Cardiac muscle cell (in vitro differentiated cells and primary cell): Measurements from ENCODE around the gene FDX1. TPM values are rescaled to one million over a fixed set of nuclear protein-coding genes. Genes with fewer than 3 reads are reported as not detected.

Source experiments
- DNase-seq, 2 donors: peaks; one replicate each; pipeline versions ENCODE4 v3.0.0 to v3.0.0-alpha.2; 2010 to 2017; ENCODE audit warnings: low read depth in 1 of 2, low spot score in 1 of 2
- H3K27ac ChIP-seq: fragments of 200-600 bp; sonication (generic); 2 replicates; pipeline ENCODE4 v1.5.1; 2016
- H3K27me3 ChIP-seq: fragments of 200-600 bp; sonication (generic); 2 replicates; pipeline ENCODE4 v1.6.0; 2016; ENCODE audit warnings: control low read depth
- H3K36me3 ChIP-seq: fragments of 200-600 bp; sonication (generic); 2 replicates; pipeline ENCODE4 v1.5.1; 2016; ENCODE audit warnings: control low read depth
- H3K4me1 ChIP-seq: fragments of 200-600 bp; sonication (generic); 2 replicates; pipeline ENCODE4 v1.8.1; 2017; ENCODE audit warnings: low read depth, mild to moderate bottlenecking, mixed run types
- H3K4me3 ChIP-seq: fragments of 200-600 bp; sonication (generic); 2 replicates; pipeline ENCODE4 v1.5.1; 2016; ENCODE audit warnings: mild to moderate bottlenecking
- H3K9me3 ChIP-seq: fragments of 200-600 bp; sonication (generic); 2 replicates; pipeline ENCODE4 v1.5.1; 2017; ENCODE audit warnings: low read depth, mild to moderate bottlenecking, control low read depth
- CTCF ChIP-seq: IDR thresholded peaks from 2 replicates; pipeline ENCODE4 v1.5.1; 2012; ENCODE audit warnings: low read depth, mild to moderate bottlenecking, low read length
- polyA plus RNA-seq: library from polyadenylated mRNA; unstranded; fragments of >200 nt; fragmentation: Nextera tagmentation; extraction: Ambion mirVana; gene quantifications from 2 replicates; pipeline ENCODE4 v1.2.1, GENCODE V29; 2016
- total RNA-seq: library from RNA; depleted of rRNA; stranded (reverse); fragments of >200 nt; gene quantifications from 2 replicates; pipeline ENCODE4 v1.2.3, GENCODE V29; 2016

The FDX1 gene
- total and polyA plus RNA-seq, 2 experiments from 2014 or later = 20.0 to 30.0 TPM

GRCh38 chr11:110446061-110446460 lies 16.3 kb downstream of the FDX1 start:
- no peaks in the 10 kb centered on the region for H3K9me3 ChIP-seq
- no peak for TF ChIP-seq CTCF
- no peak overlapping the region for H3K4me3 ChIP-seq
- no peak overlapping the region for H3K27ac ChIP-seq
- no peaks in the 10 kb centered on the region for H3K4me1 ChIP-seq
- H3K27me3 ChIP-seq = no peaks in the 10 kb centered on the region
- DNase-seq = no peak
- H3K36me3 ChIP-seq = no peaks in the 10 kb centered on the region

GRCh38 chr11:110446594-110446993 lies 16.8 kb downstream of the FDX1 start:
- TF ChIP-seq CTCF = no peak
- no peaks in the 10 kb centered on the region for H3K27me3 ChIP-seq
- H3K9me3 ChIP-seq = no peaks in the 10 kb centered on the region
- no peak overlapping the region for H3K4me3 ChIP-seq
- H3K4me1 ChIP-seq = no peaks in the 10 kb centered on the region
- no peaks in the 10 kb centered on the region for H3K36me3 ChIP-seq
- DNase-seq = no peak
- no peak overlapping the region for H3K27ac ChIP-seq

- Histone ChIP-seq H3K4me1 (no peaks in the 10 kb centered on the region), H3K36me3 (no peaks in the 10 kb centered on the region), H3K27ac (no peak overlapping the region), H3K9me3 (no peaks in the 10 kb centered on the region), H3K4me3 (no peak overlapping the region), H3K27me3 (no peaks in the 10 kb centered on the region)
- no peak for DNase-seq
- no peak for TF ChIP-seq CTCF
Measured at GRCh38 chr11:110447343-110447742, 17.6 kb downstream of the FDX1 start.

- Histone ChIP-seq H3K36me3 (no peaks in the 10 kb centered on the region), H3K4me1 (no peaks in the 10 kb centered on the region), H3K4me3 (no peak overlapping the region), H3K9me3 (no peaks in the 10 kb centered on the region), H3K27me3 (no peaks in the 10 kb centered on the region), H3K27ac (no peak overlapping the region)
- peak; percentile 28 for TF ChIP-seq CTCF
- DNase-seq = no peak
Measured at GRCh38 chr11:110447897-110448745, 18.4 kb downstream of the FDX1 start.

- Histone ChIP-seq H3K27me3 (no peaks in the 10 kb centered on the region), H3K4me3 (no peak overlapping the region), H3K9me3 (no peaks in the 10 kb centered on the region), H3K27ac (no peak overlapping the region), H3K4me1 (no peaks in the 10 kb centered on the region), H3K36me3 (no peaks in the 10 kb centered on the region)
- no peak for TF ChIP-seq CTCF
- no peak for DNase-seq
Measured at GRCh38 chr11:110450246-110450645, 20.5 kb downstream of the FDX1 start.
